SK-N-MC (cell line): ENCODE results near the gene CHMP5.

ENCODE experiments used
- DNase-seq: peaks from one replicate; pipeline ENCODE4 v3.0.0-alpha.2; 2011; ENCODE audit warnings: low read depth, low spot score
- H3K27ac ChIP-seq: fragments of 200-600 bp; sonication (generic); 2 replicates; pipeline ENCODE4 v1.5.1; 2016; ENCODE audit warnings: mixed run types
- H3K36me3 ChIP-seq: fragments of 200-600 bp; sonication (generic); 2 replicates; pipeline ENCODE4 v1.6.1; 2017; ENCODE audit warnings: antibody characterized with exemption, low read length, mixed read lengths; ENCODE audit not compliant: insufficient read depth
- H3K4me3 ChIP-seq: fragments of 200-600 bp; sonication (generic); 2 replicates; pipeline ENCODE4 v1.5.1; 2016
- H3K9ac ChIP-seq: fragments of 200-600 bp; sonication (generic); 2 replicates; pipeline ENCODE4 v1.8.0; 2017; ENCODE audit warnings: mixed run types, mixed read lengths; ENCODE audit not compliant: insufficient read length
- H3K9me3 ChIP-seq: fragments of 200-600 bp; sonication (generic); 2 replicates; pipeline ENCODE4 v1.6.1; 2017; ENCODE audit warnings: low read depth, mild to moderate bottlenecking, antibody characterized with exemption, low read length, moderate library complexity, mixed read lengths
- EZH2 ChIP-seq: fragments of 200-600 bp; sonication (generic); IDR thresholded peaks from one replicate; pipeline ENCODE4 v1.6.1; 2017; ENCODE audit warnings: antibody characterized with exemption
- FOXP2 ChIP-seq: optimal IDR thresholded peaks from 2 replicates; pipeline ENCODE3; 2011; ENCODE audit warnings: mild to moderate bottlenecking, moderate library complexity; ENCODE audit not compliant: insufficient read depth; ENCODE audit errors: extremely low read length, control extremely low read depth
- POLR2AphosphoS5 ChIP-seq: IDR thresholded peaks from 2 replicates; pipeline ENCODE4 v1.6.1; 2012; ENCODE audit warnings: mild to moderate bottlenecking, low read depth, low read length, borderline replicate concordance

CHMP5 gene

DNA sequence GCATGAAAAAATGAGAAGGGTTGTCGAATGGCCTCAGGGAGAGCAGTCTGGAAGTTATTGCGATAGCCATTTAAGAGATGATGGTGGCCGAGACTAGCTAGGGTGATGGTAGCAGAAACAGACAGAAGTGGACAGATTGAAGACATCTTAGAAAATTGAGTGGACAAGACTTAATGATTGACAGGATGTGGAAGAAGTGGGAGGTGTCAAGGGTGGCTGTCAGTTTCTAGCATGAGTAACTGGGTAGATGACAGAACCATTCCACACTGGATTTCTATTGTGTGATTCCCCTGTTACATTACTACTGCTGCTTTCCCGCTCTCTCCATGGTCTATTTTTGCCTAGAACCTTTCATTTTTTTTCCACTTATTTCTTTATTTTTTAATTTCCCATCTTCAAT, 12.6 kb downstream of the CHMP5 start:
- H3K36me3 ChIP-seq, result peaks cover 73% of the 10 kb centered on the region

GRCh38 chr9:33285502-33285901, 20.7 kb downstream of the CHMP5 start:
- no peak for DNase-seq
- peaks cover 11% of the 10 kb centered on the region for H3K36me3 ChIP-seq
- no peak for TF ChIP-seq EZH2
- TF ChIP-seq POLR2AphosphoS5, result no peak
- no peak for TF ChIP-seq FOXP2
- H3K4me3 ChIP-seq, result no peak overlapping the region
- no peak overlapping the region for H3K27ac ChIP-seq
- H3K9me3 ChIP-seq, result no peaks in the 10 kb centered on the region
- H3K9ac ChIP-seq, result no peak overlapping the region

More for the DNA sequence above, 12.6 kb downstream of the CHMP5 start:
- Histone ChIP-seq H3K9ac (no peak overlapping the region), H3K27ac (no peak overlapping the region), H3K4me3 (no peak overlapping the region), H3K9me3 (no peaks in the 10 kb centered on the region)
- TF ChIP-seq FOXP2 (no peak), POLR2AphosphoS5 (no peak), EZH2 (no peak)
- no peak for DNase-seq

GRCh38 chr9:33287087-33287490, 22.2 kb downstream of the CHMP5 start:
- Histone ChIP-seq H3K9me3 (no peaks in the 10 kb centered on the region), H3K9ac (no peak overlapping the region), H3K4me3 (no peak overlapping the region), H3K27ac (peak overlapping the region; percentile 29; the same call in 1 of the 2 replicates), H3K36me3 (peaks cover 3% of the 10 kb centered on the region)
- TF ChIP-seq FOXP2 (no peak), POLR2AphosphoS5 (no peak), EZH2 (no peak)
- peak; percentile 37 for DNase-seq

DNA sequence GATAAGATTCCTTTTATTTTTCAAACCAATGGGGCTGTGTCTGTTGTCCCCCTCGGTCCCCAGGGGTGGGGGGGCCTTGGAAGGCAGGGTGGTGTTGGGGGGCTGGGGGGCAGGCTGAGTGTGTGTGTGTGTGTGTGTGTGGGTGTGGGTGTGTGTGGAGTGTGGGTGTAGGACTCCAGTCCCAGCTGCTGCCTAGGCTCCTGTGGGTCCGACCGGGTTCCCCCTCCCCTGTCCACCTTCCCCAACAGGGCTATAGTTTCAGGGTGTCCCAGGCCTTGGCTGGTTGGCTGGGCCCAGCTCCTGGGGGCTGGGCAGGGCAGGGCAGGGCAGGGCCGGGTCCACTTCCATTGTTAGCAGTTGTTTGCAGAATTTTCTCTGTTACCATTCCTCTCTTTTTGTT, 23.4 kb downstream of the CHMP5 start:
- H3K36me3 ChIP-seq, result peaks cover 14% of the 10 kb centered on the region
- no peak overlapping the region for H3K27ac ChIP-seq
- H3K4me3 ChIP-seq, result no peak overlapping the region
- DNase-seq, result no peak
- H3K9me3 ChIP-seq, result no peaks in the 10 kb centered on the region
- TF ChIP-seq FOXP2 (no peak), EZH2 (no peak), POLR2AphosphoS5 (no peak)
- H3K9ac ChIP-seq, result no peak overlapping the region

DNA sequence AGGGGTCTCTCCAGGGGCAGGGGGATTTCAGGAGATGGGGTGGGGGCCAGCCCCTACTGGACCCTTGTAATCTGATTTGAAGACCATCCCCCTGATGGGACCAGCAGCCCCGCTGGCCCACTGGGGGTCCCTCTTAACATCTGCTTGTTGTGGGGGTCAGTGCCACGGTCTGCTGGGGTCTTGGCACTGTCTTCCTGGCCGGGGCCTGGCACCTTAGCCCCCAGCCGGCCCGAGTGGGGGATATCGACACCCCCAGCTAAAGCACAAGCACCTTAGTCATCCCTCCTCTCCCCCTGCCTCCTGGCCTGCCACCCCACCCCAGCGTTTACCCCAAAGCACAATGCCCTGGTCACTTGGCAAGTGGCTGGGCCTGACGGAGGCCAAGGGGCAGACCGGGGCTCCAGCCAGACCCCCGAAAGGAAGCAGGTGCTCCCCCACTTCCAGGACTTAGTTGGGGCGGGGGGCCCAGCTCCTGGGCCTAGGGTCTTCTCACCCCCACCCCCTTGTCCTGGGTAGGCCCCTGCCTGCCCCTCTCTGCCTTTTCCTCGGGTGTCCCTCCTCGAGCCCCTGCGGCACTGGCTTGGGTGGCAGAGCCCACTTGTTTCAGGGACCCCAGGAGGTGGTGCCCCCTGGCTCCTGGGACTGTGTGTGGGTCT, 24.1 kb downstream of the CHMP5 start:
- Histone ChIP-seq H3K9ac (no peak overlapping the region), H3K27ac (no peak overlapping the region), H3K4me3 (no peak overlapping the region; the same call in 1 of the 2 replicates), H3K36me3 (peaks cover 16% of the 10 kb centered on the region), H3K9me3 (no peaks in the 10 kb centered on the region)
- no peak for TF ChIP-seq EZH2
- TF ChIP-seq FOXP2, result no peak
- TF ChIP-seq POLR2AphosphoS5, result no peak
- no peak for DNase-seq

DNA sequence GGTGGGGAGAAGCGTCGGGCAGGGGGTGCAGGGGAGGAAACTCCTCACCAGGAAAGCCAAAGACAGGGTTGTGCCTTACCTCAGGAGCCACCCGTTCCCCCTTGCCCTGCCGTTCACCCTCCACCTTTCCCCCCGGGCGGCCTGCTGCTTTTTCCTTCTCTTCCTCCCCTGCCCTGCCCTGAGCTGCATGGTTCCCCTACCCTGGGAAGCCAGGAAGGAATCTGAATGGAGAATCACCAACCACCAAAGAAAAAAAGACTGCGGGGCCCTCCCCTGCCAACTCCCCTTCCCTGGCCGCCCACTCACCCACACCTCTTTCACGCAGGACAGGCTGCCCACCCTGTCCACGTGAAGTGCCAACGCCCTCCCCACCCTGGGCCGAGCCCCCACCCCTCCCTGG, 24.6 kb downstream of the CHMP5 start:
- Histone ChIP-seq H3K4me3 (peak overlapping the region; percentile 96), H3K9me3 (no peaks in the 10 kb centered on the region), H3K9ac (peak overlapping the region; percentile 94), H3K36me3 (peaks cover 22% of the 10 kb centered on the region), H3K27ac (peak overlapping the region; percentile 99)
- no peak for DNase-seq
- TF ChIP-seq POLR2AphosphoS5 (no peak), EZH2 (no peak), FOXP2 (no peak)

DNA sequence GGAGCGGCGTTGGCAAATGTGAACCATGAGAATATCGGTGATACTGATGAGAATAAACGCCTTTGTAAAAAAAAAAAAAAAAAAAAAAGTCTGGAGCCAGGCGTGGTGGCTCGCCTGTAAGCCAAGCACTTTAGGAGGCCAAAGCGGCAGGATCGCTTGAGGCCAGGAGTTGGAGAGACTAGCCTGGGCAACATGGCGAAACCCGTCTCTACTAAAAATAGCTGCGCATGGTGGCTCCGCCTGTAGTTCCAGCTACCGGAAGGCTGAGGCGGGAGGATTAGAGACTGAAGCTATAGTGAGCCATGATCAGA, 25.0 kb downstream of the CHMP5 start:
- TF ChIP-seq FOXP2, result no peak
- no peak for TF ChIP-seq EZH2
- no peak for TF ChIP-seq POLR2AphosphoS5
- Histone ChIP-seq H3K9ac (peak overlapping the region; percentile 94), H3K27ac (peak overlapping the region; percentile 99), H3K36me3 (peaks cover 26% of the 10 kb centered on the region), H3K9me3 (no peaks in the 10 kb centered on the region), H3K4me3 (peak overlapping the region; percentile 96)
- no peak for DNase-seq

GRCh38 chr9:33290247-33291030, 25.6 kb downstream of the CHMP5 start, which contains the start of gene NFX1:
Gene NFX1, plus strand, starts transcription at chr9:33290516. Its CDS starts 57 bp downstream, at chr9:33290573.
- peak; percentile 84 for TF ChIP-seq FOXP2
- peak; percentile 96 for TF ChIP-seq POLR2AphosphoS5
- TF ChIP-seq EZH2, result no peak
- Histone ChIP-seq H3K27ac (peak within 1 kb of the TSS; percentile 99), H3K9me3 (no peaks in the 10 kb centered on the region), H3K4me3 (peak within 1 kb of the TSS; percentile 96), H3K36me3 (peaks cover 30% of the 10 kb centered on the region), H3K9ac (peak within 1 kb of the TSS; percentile 97)
- DNase-seq, result peak; percentile 92
